GM12878 (cell line): ENCODE data around the gene PSMG3. TPM values are rescaled to one million over a fixed set of nuclear protein-coding genes. Genes with fewer than 3 reads are reported as not detected.

Experiments
- ATAC-seq: fragments of 200-7000 bp; cut with Tn5 transposase; 3 replicates; pipeline ENCODE4 v1.9.1; 2020; ENCODE audit warnings: mild to moderate bottlenecking, moderate library complexity
- BruUV-seq: library from RNA; stranded (reverse); fragments of 400-500 nt; replicated peaks from 2 replicates; lab custom pipeline; 2021; lab: Mats Ljungman, UMichigan
- CTCF ChIA-PET: fragments of 300-600 bp; sonication (Branson Sonifier 250); formaldehyde crosslinking; extraction: SDS; loops from one replicate; lab custom pipeline; 2021; ENCODE audit warnings: inconsistent platforms; lab: Yijun Ruan, JAX
- POLR2A ChIA-PET: fragments of 350-600 bp; formaldehyde crosslinking; extraction: SDS; loops from one replicate; lab custom pipeline; 2021; ENCODE audit warnings: inconsistent platforms; lab: Charles Lee
- RAD21 ChIA-PET: fragments of 300-600 bp; sonication (Branson Sonifier 250); formaldehyde crosslinking; loops from one replicate; lab custom pipeline; 2023; ENCODE audit warnings: antibody characterized with exemption; ENCODE audit not compliant: unreplicated experiment; lab: Charles Lee
- SMC1A ChIA-PET: fragments of 300-600 bp; sonication (Branson Sonifier 250); formaldehyde crosslinking; loops from one replicate; lab custom pipeline; 2023; ENCODE audit not compliant: unreplicated experiment, uncharacterized antibody; lab: Charles Lee
- DNase-seq: peaks from one replicate; pipeline ENCODE4 v3.0.0-alpha.2; 2011; ENCODE audit warnings: low read depth, low spot score
- FAIRE-seq: peaks from 3 replicates; lab custom pipeline; 2011; peaks lifted over from hg19 to GRCh38; lab: Jason Lieb, UNC
- H2AFZ ChIP-seq: 2 replicates; pipeline ENCODE4 v1.6.0; 2011; ENCODE audit warnings: low read depth, low read length, control low read depth; ENCODE audit not compliant: control insufficient read depth
- H3K27ac ChIP-seq: 2 replicates; pipeline ENCODE4 v1.5.1; 2011; ENCODE audit warnings: control low read depth; ENCODE audit not compliant: control insufficient read depth, insufficient read depth
- H3K27me3 ChIP-seq, 2 experiments: replicated peaks in 1 of 2; 2 replicates each; pipeline versions ENCODE4 v1.6.0 to v1.6.1; 2011; ENCODE audit warnings: low read length in 1 of 2; ENCODE audit not compliant: control insufficient read depth in 2 of 2, insufficient read depth in 2 of 2
- H3K36me3 ChIP-seq, 2 experiments: 2 replicates each; pipeline ENCODE4 v1.5.1; 2011; ENCODE audit warnings: low read length in 1 of 2; ENCODE audit not compliant: control insufficient read depth in 2 of 2, insufficient read depth in 2 of 2
- H3K4me1 ChIP-seq: 2 replicates; pipeline ENCODE4 v1.6.1; 2011; ENCODE audit warnings: mild to moderate bottlenecking, low read length, moderate library complexity, mixed read lengths; ENCODE audit not compliant: control insufficient read depth, insufficient read depth
- H3K4me2 ChIP-seq: 2 replicates; pipeline ENCODE4 v1.6.0; 2011; ENCODE audit warnings: control low read depth; ENCODE audit not compliant: control insufficient read depth, insufficient read depth
- H3K4me3 ChIP-seq: fragments of 200-600 bp; sonication (generic); 2 replicates; pipeline ENCODE4 v1.5.1; 2016
- H3K79me2 ChIP-seq: 2 replicates; pipeline ENCODE4 v1.6.0; 2011; ENCODE audit warnings: low read length; ENCODE audit not compliant: control insufficient read depth, insufficient read depth
- H3K9ac ChIP-seq: 2 replicates; pipeline ENCODE4 v1.8.0; 2011; ENCODE audit warnings: low read length, control low read depth, mixed read lengths; ENCODE audit not compliant: control insufficient read depth, insufficient read depth
- H3K9me3 ChIP-seq: replicated peaks from 3 replicates; pipeline ENCODE4 v1.5.1; 2011; ENCODE audit warnings: mild to moderate bottlenecking, low read length; ENCODE audit not compliant: control insufficient read depth, insufficient read depth
- H4K20me1 ChIP-seq: 2 replicates; pipeline ENCODE4 v1.6.0; 2011; ENCODE audit not compliant: control insufficient read depth, insufficient read depth
- BMI1 ChIP-seq: fragments of 450-650 bp; IDR thresholded peaks from 2 replicates; pipeline ENCODE4 v1.6.1; 2016; ENCODE audit warnings: mild to moderate bottlenecking, moderate library complexity, borderline replicate concordance
- EZH2 ChIP-seq: IDR thresholded peaks from 2 replicates; pipeline ENCODE4 v1.6.1; 2012; ENCODE audit warnings: low read depth, mild to moderate bottlenecking, control low read depth, inconsistent platforms, low read length, borderline replicate concordance; ENCODE audit not compliant: control insufficient read depth
- FOS ChIP-seq: IDR thresholded peaks from 3 replicates; pipeline ENCODE4 v1.6.1; 2011; ENCODE audit warnings: borderline replicate concordance; ENCODE audit not compliant: insufficient read length; ENCODE audit errors: extremely low read depth
- GATAD2B ChIP-seq: fragments of 450-650 bp; conservative IDR thresholded peaks from 2 replicates; pipeline ENCODE4 v1.6.1; 2017; ENCODE audit warnings: low read depth, mild to moderate bottlenecking, moderate library complexity
- IRF4 ChIP-seq: IDR thresholded peaks from 2 replicates; pipeline ENCODE4 v1.6.1; 2011; ENCODE audit warnings: low read depth, low read length
- NKRF ChIP-seq: fragments of 450-650 bp; conservative IDR thresholded peaks from 2 replicates; pipeline ENCODE4 v1.6.1; 2017; ENCODE audit warnings: mild to moderate bottlenecking, moderate library complexity
- POU2F2 ChIP-seq: IDR thresholded peaks from 3 replicates; pipeline ENCODE4 v1.6.1; 2011; ENCODE audit warnings: low read depth, mild to moderate bottlenecking, low read length, borderline replicate concordance
- SPI1 ChIP-seq: IDR thresholded peaks from 2 replicates; pipeline ENCODE4 v1.6.1; 2011; ENCODE audit warnings: low read depth, mild to moderate bottlenecking, low read length, moderate library complexity, borderline replicate concordance; ENCODE audit not compliant: insufficient read depth
- SUPT20H ChIP-seq: IDR thresholded peaks from 2 replicates; pipeline ENCODE4 v1.6.1; 2011; ENCODE audit warnings: low read depth, mild to moderate bottlenecking, low read length, moderate library complexity, borderline replicate concordance; ENCODE audit not compliant: control insufficient read depth
- TCF3 ChIP-seq: IDR thresholded peaks from 2 replicates; pipeline ENCODE4 v1.6.1; 2012; ENCODE audit warnings: low read depth, mild to moderate bottlenecking, low read length, borderline replicate concordance; ENCODE audit not compliant: insufficient read depth
- ZNF207 ChIP-seq: fragments of 450-650 bp; IDR thresholded peaks from 2 replicates; pipeline ENCODE4 v1.6.1; 2014; ENCODE audit warnings: antibody characterized with exemption, mild to moderate bottlenecking, borderline replicate concordance
- ZNF24 ChIP-seq: fragments of 450-650 bp; IDR thresholded peaks from 2 replicates; pipeline ENCODE4 v1.6.1; 2017; ENCODE audit warnings: antibody characterized with exemption, mild to moderate bottlenecking
- WGBS: methylation state at CpG from one replicate; pipeline ENCODE4 v1.1.6; 2016; ENCODE audit warnings: low lambda C conversion rate; ENCODE audit not compliant: insufficient replicate concordance, insufficient coverage; ENCODE audit errors: missing lambda C conversion rate; 5-methylcytosine and 5-hydroxymethylcytosine counted together
- in situ Hi-C: fragments of 300-500 bp; cut with MboI; formaldehyde crosslinking; loops from 9 replicates; pipeline ENCODE4 v1.14.3; 2018; ENCODE audit warnings: mixed read lengths
- intact Hi-C: fragments of 100-400 bp; cut with micrococcal nuclease; formaldehyde crosslinking; loops from one replicate; pipeline ENCODE4 v1.14.2; 2022; ENCODE audit not compliant: unreplicated experiment
- polyA plus RNA-seq, 11 experiments: library from polyadenylated mRNA; depleted of rRNA in 4 of 11; unstranded in 6 of 11; stranded (reverse) in 5 of 11; fragments of >200 nt; fragmentation: Nextera tagmentation in 4 of 11; fragmentation: Illumina TruSeq in 1 of 11; extraction: Ambion mirVana in 4 of 11; extraction: Trizol in 1 of 11; gene quantifications; 1 replicate in 1 of 11; 2 replicates in 10 of 11; pipeline versions ENCODE4 v1.2.1 to v1.2.3, GENCODE V29; 2011 to 2016; ENCODE audit warnings: inconsistent platforms in 2 of 11, missing spikeins in 2 of 11, low read depth in 1 of 11
- total RNA-seq, 4 experiments: library from RNA; depleted of rRNA in 3 of 4; stranded (reverse); fragments of >200 nt in 3 of 4; fragmentation: Illumina TruSeq in 1 of 4; extraction: Trizol in 1 of 4; gene quantifications; 2 replicates each; pipeline versions ENCODE4 v1.2.1 to v1.2.3, GENCODE V29; 2013 to 2021

PSMG3 gene
- total and polyA plus RNA-seq, 10 of the 15 experiments (the other 5 are each of a cell fraction or from before 2014, with no cell fraction given): 23.9 to 115 (median 60.6) TPM

- in situ Hi-C loops: no loop called here
- FAIRE-seq: no peak
Measured at GRCh38 chr7:1617957-1618356, 48.1 kb upstream of the PSMG3 start.

More at GRCh38 chr7:1617957-1618356, 48.1 kb upstream of the PSMG3 start:
- Histone ChIP-seq H2AFZ (no peak overlapping the region), H3K27ac (no peak overlapping the region), H3K27me3 (no peaks in the 10 kb centered on the region)
- SMC1A ChIA-PET: no interaction called here
- TF ChIP-seq NKRF (no peak), IRF4 (no peak), EZH2 (no peak), SUPT20H (no peak), BMI1 (no peak), ZNF207 (no peak), FOS (no peak), SPI1 (no peak), TCF3 (no peak), GATAD2B (no peak), POU2F2 (no peak), ZNF24 (no peak)
- TF ChIP-seq, all 136 proteins: peak for 0
- ATAC-seq: no peak
- H3K4me1 ChIP-seq: no peaks in the 10 kb centered on the region
- no peaks in the 10 kb centered on the region for H3K36me3 ChIP-seq
- intact Hi-C loops: no loop called here
- peaks cover 2% of the 10 kb centered on the region; the same call in 1 of the 3 replicates for H3K9me3 ChIP-seq
- no peak overlapping the region for H3K9ac ChIP-seq
- H4K20me1 ChIP-seq: no peaks in the 10 kb centered on the region
- no peak for DNase-seq
- 67% methylated on average over 8 of the region's 8 CpGs for WGBS
- no peaks in the 10 kb centered on the region for H3K79me2 ChIP-seq
- H3K4me2 ChIP-seq: no peak overlapping the region
- no peak overlapping the region for H3K4me3 ChIP-seq
- POLR2A ChIA-PET: no interaction called here
- RAD21 ChIA-PET: no interaction called here
- BruUV-seq: no TSS peak
- CTCF ChIA-PET: no interaction called here
